H9 (cell line): ENCODE results near the gene PPP2R5E. TPM values are rescaled to one million over a fixed set of nuclear protein-coding genes. Genes with fewer than 3 reads are reported as not detected.

Experiments used
- DNase-seq: peaks from one replicate; pipeline ENCODE4 v3.0.0-alpha.2; 2017
- H2AFZ ChIP-seq: one replicate; pipeline ENCODE4 v1.6.1; 2013; ENCODE audit warnings: mild to moderate bottlenecking, low read length, control low read depth, moderate library complexity
- H2AK5ac ChIP-seq: 2 replicates; pipeline ENCODE4 v1.6.1; 2013; ENCODE audit warnings: low read length, control low read depth, mixed read lengths; ENCODE audit not compliant: insufficient read length
- H2BK120ac ChIP-seq: one replicate; pipeline ENCODE4 v1.6.1; 2013; ENCODE audit warnings: low read depth, mild to moderate bottlenecking, low read length, control low read depth, inconsistent platforms; ENCODE audit not compliant: poor library complexity, severe bottlenecking
- H2BK12ac ChIP-seq: 2 replicates; pipeline ENCODE4 v1.6.1; 2013; ENCODE audit warnings: low read length, control low read depth, mixed read lengths, low read depth; ENCODE audit not compliant: insufficient read length
- H2BK15ac ChIP-seq: 2 replicates; pipeline ENCODE4 v1.6.1; 2013; ENCODE audit warnings: low read depth, low read length, control low read depth
- H2BK20ac ChIP-seq: one replicate; pipeline ENCODE4 v1.6.1; 2013; ENCODE audit warnings: low read depth, mild to moderate bottlenecking, low read length, control low read depth, inconsistent platforms; ENCODE audit not compliant: poor library complexity, severe bottlenecking
- H2BK5ac ChIP-seq: 2 replicates; pipeline ENCODE4 v1.6.1; 2013; ENCODE audit warnings: low read length, control low read depth, mixed read lengths; ENCODE audit not compliant: insufficient read length
- H3K14ac ChIP-seq: 2 replicates; pipeline ENCODE4 v1.6.1; 2013; ENCODE audit warnings: low read length, control low read depth; ENCODE audit not compliant: insufficient read depth
- H3K18ac ChIP-seq: 2 replicates; pipeline ENCODE4 v1.6.1; 2013; ENCODE audit warnings: low read depth, mild to moderate bottlenecking, mixed read lengths, low read length, control low read depth; ENCODE audit not compliant: insufficient read length
- H3K23ac ChIP-seq: 2 replicates; pipeline ENCODE4 v1.6.1; 2013; ENCODE audit warnings: low read length, control low read depth, mixed read lengths, low read depth; ENCODE audit not compliant: insufficient read length
- H3K23me2 ChIP-seq: 2 replicates; pipeline ENCODE4 v1.6.1; 2013; ENCODE audit warnings: low read depth, mild to moderate bottlenecking, mixed read lengths, low read length, control low read depth; ENCODE audit not compliant: insufficient read length, poor library complexity, severe bottlenecking
- H3K27ac ChIP-seq: 2 replicates; pipeline ENCODE4 v1.5.1; 2013; ENCODE audit warnings: low read length, control low read depth, mixed read lengths, low read depth; ENCODE audit not compliant: insufficient read length
- H3K27me3 ChIP-seq: 2 replicates; pipeline ENCODE4 v1.6.1; 2013; ENCODE audit warnings: low read length, control low read depth, inconsistent platforms; ENCODE audit not compliant: insufficient read depth
- H3K4ac ChIP-seq: 2 replicates; pipeline ENCODE4 v1.6.1; 2013; ENCODE audit warnings: low read depth, mild to moderate bottlenecking, control low read depth, inconsistent platforms, low read length, moderate library complexity
- H3K4me1 ChIP-seq: 2 replicates; pipeline ENCODE4 v1.6.1; 2013; ENCODE audit warnings: low read length, control low read depth, inconsistent platforms; ENCODE audit not compliant: insufficient read depth
- H3K4me2 ChIP-seq: 2 replicates; pipeline ENCODE4 v1.6.1; 2013; ENCODE audit warnings: low read length, control low read depth, mixed read lengths; ENCODE audit not compliant: insufficient read length, insufficient read depth
- H3K56ac ChIP-seq: 2 replicates; pipeline ENCODE4 v1.6.1; 2013; ENCODE audit warnings: low read depth, mild to moderate bottlenecking, mixed read lengths, low read length, control low read depth; ENCODE audit not compliant: insufficient read length
- H3K79me1 ChIP-seq: 2 replicates; pipeline ENCODE4 v1.6.1; 2013; ENCODE audit warnings: low read depth, mild to moderate bottlenecking, moderate library complexity, low read length, control low read depth, inconsistent platforms; ENCODE audit not compliant: insufficient read depth, poor library complexity, severe bottlenecking
- H3K79me2 ChIP-seq: 2 replicates; pipeline ENCODE4 v1.6.1; 2013; ENCODE audit warnings: low read length, control low read depth, inconsistent platforms; ENCODE audit not compliant: insufficient read depth
- H3K9ac ChIP-seq: 2 replicates; pipeline ENCODE4 v1.6.1; 2013; ENCODE audit warnings: low read length, control low read depth, mixed read lengths; ENCODE audit not compliant: insufficient read length; ENCODE audit errors: extremely low read depth
- H3K9me3 ChIP-seq: one replicate; pipeline ENCODE4 v1.6.1; 2013; ENCODE audit warnings: low read depth, low read length, inconsistent platforms; ENCODE audit not compliant: control insufficient read depth
- H3T11ph ChIP-seq: one replicate; pipeline ENCODE4 v1.6.1; 2013; ENCODE audit warnings: mild to moderate bottlenecking, low read length, control low read depth, inconsistent platforms
- H4K20me1 ChIP-seq: one replicate; pipeline ENCODE4 v1.6.1; 2013; ENCODE audit not compliant: control insufficient read depth, insufficient read length, insufficient read depth
- H4K5ac ChIP-seq: 2 replicates; pipeline ENCODE4 v1.6.1; 2013; ENCODE audit warnings: low read depth, mild to moderate bottlenecking, mixed read lengths, low read length, control low read depth; ENCODE audit not compliant: insufficient read length
- H4K8ac ChIP-seq: replicated peaks from 2 replicates; pipeline ENCODE4 v1.6.1; 2013; ENCODE audit warnings: low read length, control low read depth, mixed read lengths, low read depth; ENCODE audit not compliant: insufficient read length
- H4K91ac ChIP-seq: 2 replicates; pipeline ENCODE4 v1.6.1; 2013; ENCODE audit warnings: low read depth, mild to moderate bottlenecking, moderate library complexity, mixed read lengths, low read length, control low read depth; ENCODE audit not compliant: insufficient read length
- H3K27ac Mint-ChIP-seq, 3 experiments: 2 replicates in 2 of 3; 3 replicates in 1 of 3; pipeline ENCODE4 v1.8.0; 2020 to 2021; ENCODE audit warnings: mixed read lengths in 3 of 3, mild to moderate bottlenecking in 1 of 3, moderate library complexity in 1 of 3
- H3K27me3 Mint-ChIP-seq: 2 replicates; pipeline ENCODE4 v1.8.0; 2021; ENCODE audit warnings: low read depth, mild to moderate bottlenecking, moderate library complexity, mixed read lengths
- H3K36me3 Mint-ChIP-seq, 3 experiments: 2 replicates in 2 of 3; 3 replicates in 1 of 3; pipeline ENCODE4 v1.8.0; 2020 to 2021; ENCODE audit warnings: low read depth in 3 of 3, mixed read lengths in 3 of 3; ENCODE audit not compliant: insufficient read depth in 1 of 3
- H3K4me1 Mint-ChIP-seq, 2 experiments: 2 replicates each; pipeline ENCODE4 v1.8.0; 2020; ENCODE audit warnings: mixed read lengths in 2 of 2
- H3K4me3 Mint-ChIP-seq, 2 experiments: 2 replicates in 1 of 2; 3 replicates in 1 of 2; pipeline ENCODE4 v1.8.0; 2020 to 2021; ENCODE audit warnings: mild to moderate bottlenecking in 2 of 2, mixed read lengths in 2 of 2, moderate library complexity in 1 of 2
- H3K9me3 Mint-ChIP-seq, 2 experiments: 2 replicates in 1 of 2; 3 replicates in 1 of 2; pipeline ENCODE4 v1.8.0; 2020; ENCODE audit warnings: mild to moderate bottlenecking in 2 of 2, mixed read lengths in 2 of 2, moderate library complexity in 1 of 2
- CTCF ChIP-seq: fragments of 200-600 bp; sonication (generic); conservative IDR thresholded peaks from 3 replicates; pipeline ENCODE4 v1.8.0; 2021; ENCODE audit warnings: antibody characterized with exemption, mild to moderate bottlenecking
- WGBS: extraction: QIAGEN DNeasy Blood & Tissue Kit; methylation state at CpG from one replicate; pipeline ENCODE4 v1.1.7; 2013; ENCODE audit warnings: missing lambda C conversion rate, low lambda C conversion rate, mixed read lengths; ENCODE audit not compliant: insufficient read length; ENCODE audit errors: extremely low coverage; 5-methylcytosine and 5-hydroxymethylcytosine counted together
- total RNA-seq: library from RNA; stranded (reverse); gene quantifications from 2 replicates; pipeline ENCODE4 v1.2.1, GENCODE V29; 2021

Gene PPP2R5E
- total RNA-seq, 1 experiment from 2014 or later, result 65.8 TPM

GRCh38 chr14:63555572-63555971, 12.4 kb upstream of the PPP2R5E start:
- Histone ChIP-seq H4K8ac (no peak overlapping the region), H3T11ph (no peak overlapping the region), H3K27ac (no peak overlapping the region), H3K18ac (no peak overlapping the region), H3K79me2 (no peaks in the 10 kb centered on the region), H2BK12ac (no peak overlapping the region), H2BK5ac (no peak overlapping the region), H3K56ac (no peak overlapping the region), H2AK5ac (no peak overlapping the region), H3K9me3 (no peaks in the 10 kb centered on the region), H3K14ac (no peak overlapping the region), H4K5ac (no peak overlapping the region), H2BK20ac (no peak overlapping the region), H3K79me1 (no peaks in the 10 kb centered on the region), H3K23ac (no peak overlapping the region), H2BK15ac (no peak overlapping the region), H3K4me2 (no peak overlapping the region), H3K23me2 (no peaks in the 10 kb centered on the region), H4K91ac (no peak overlapping the region), H3K4me1 (no peaks in the 10 kb centered on the region), H2AFZ (no peak overlapping the region), H3K4ac (no peak overlapping the region), H2BK120ac (no peak overlapping the region), H3K9ac (no peak overlapping the region), H4K20me1 (no peaks in the 10 kb centered on the region), H3K27me3 (no peaks in the 10 kb centered on the region)
- WGBS, result 100% methylated on average over 2 of the region's 7 CpGs
- H3K27ac Mint-ChIP-seq, result no peak overlapping the region
- DNase-seq, result no peak
- no peaks in the 10 kb centered on the region; the same call in 1 of the 2 replicates for H3K27me3 Mint-ChIP-seq
- H3K36me3 Mint-ChIP-seq, result no peaks in the 10 kb centered on the region
- no peak overlapping the region for H3K4me3 Mint-ChIP-seq
- TF ChIP-seq CTCF, result no peak
- peaks cover 0 to 2% of the 10 kb centered on the region in 2 experiments; a peak in 1 of 5 replicates for H3K9me3 Mint-ChIP-seq
- no peaks in the 10 kb centered on the region for H3K4me1 Mint-ChIP-seq
